ENCODE data around the gene SLC16A9. TPM values are rescaled to one million over a fixed set of nuclear protein-coding genes. Genes with fewer than 3 reads are reported as not detected.

The SLC16A9 gene
- total RNA-seq, 4 donors from 2014 or later, result 35.6 to 63.8 (median 41.6) TPM

DNA sequence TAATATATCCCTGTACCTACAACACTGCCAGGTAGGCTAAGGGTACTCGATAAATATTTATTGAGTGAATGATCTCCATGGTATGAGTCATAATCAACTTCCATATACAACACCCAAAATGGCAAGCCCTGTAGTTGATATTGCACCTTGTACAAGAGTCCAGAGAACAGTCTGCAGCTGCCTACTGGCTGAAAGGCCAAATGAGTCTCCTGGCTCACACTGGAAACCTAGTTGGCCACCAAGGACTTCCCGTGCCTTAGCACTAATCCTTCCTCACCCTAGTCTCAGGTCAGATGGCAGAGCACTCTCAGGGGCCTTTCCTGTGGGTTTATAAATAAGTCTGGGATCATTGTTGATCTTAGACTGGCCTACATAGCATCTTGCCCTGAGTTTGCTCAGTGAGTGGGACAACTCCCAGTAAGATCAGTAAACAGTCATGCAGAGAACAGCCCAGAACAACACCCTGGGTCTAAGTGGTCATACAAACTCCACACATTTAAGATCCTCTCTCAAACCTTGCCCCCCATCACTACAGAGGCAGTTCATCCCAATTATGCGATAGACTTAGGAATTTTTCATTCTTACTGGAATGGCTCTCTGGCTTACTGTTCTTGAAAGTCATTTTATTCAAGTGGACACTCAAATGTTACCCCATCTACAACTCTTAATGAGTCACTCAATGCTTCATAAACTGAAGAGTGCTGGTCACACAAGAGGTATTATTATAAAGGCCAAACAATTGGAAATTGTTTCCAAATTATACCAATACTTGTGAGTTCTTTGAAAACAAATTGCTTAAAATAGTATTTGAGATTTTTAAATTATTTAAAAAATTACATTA, 14.7 kb upstream of the SLC16A9 start:
- no peak for TF ChIP-seq POLR2A (IDR thresholded peaks at IDR 0.05)
- TF ChIP-seq, protein P1, sequence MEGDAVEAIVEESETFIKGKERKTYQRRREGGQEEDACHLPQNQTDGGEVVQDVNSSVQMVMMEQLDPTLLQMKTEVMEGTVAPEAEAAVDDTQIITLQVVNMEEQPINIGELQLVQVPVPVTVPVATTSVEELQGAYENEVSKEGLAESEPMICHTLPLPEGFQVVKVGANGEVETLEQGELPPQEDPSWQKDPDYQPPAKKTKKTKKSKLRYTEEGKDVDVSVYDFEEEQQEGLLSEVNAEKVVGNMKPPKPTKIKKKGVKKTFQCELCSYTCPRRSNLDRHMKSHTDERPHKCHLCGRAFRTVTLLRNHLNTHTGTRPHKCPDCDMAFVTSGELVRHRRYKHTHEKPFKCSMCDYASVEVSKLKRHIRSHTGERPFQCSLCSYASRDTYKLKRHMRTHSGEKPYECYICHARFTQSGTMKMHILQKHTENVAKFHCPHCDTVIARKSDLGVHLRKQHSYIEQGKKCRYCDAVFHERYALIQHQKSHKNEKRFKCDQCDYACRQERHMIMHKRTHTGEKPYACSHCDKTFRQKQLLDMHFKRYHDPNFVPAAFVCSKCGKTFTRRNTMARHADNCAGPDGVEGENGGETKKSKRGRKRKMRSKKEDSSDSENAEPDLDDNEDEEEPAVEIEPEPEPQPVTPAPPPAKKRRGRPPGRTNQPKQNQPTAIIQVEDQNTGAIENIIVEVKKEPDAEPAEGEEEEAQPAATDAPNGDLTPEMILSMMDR (IDR thresholded peaks at IDR 0.05), result no peak
- Histone ChIP-seq H3K36me3 (no peaks in the 10 kb centered on the region), H3K27me3 (no peaks in the 10 kb centered on the region), H3K4me3 (replicated peaks in 1 of 3) (no peak overlapping the region), H3K4me1 (peaks cover 19 to 34% of the 10 kb centered on the region in 2 donors), H3K27ac (peak overlapping the region; percentile 38 to 81 (median 66)), H3K9me3 (no peaks in the 10 kb centered on the region)
- WGBS, 2 donors, result 47 to 56% methylated on average over 2 to 3 of the region's 3 CpGs
- peak; percentile 55 to 60 for DNase-seq
- intact Hi-C loops (cut with DNase I), result no loop called here

DNA sequence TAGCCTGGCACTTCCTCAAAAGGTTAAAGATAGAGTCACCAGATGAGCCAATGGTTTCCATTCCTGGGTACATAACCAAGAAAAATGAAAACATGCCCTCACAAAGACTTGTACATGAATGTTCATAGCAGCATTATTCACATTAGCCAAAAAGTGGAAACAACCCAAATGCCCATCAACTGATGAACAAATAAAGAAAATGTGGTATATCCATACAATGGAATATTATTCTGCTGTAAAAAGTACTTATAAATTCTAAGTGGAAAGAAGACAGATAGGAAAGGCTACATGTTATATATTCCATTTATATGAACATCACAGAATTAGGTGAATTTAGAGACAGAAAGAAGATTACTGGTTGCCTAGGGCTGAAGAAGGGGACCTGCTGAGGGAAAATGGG, 10.7 kb upstream of the SLC16A9 start:
- no peak for DNase-seq
- TF ChIP-seq, protein P1 (IDR thresholded peaks at IDR 0.05), result no peak
- TF ChIP-seq POLR2A (IDR thresholded peaks at IDR 0.05), result no peak
- H3K9me3 ChIP-seq, result no peaks in the 10 kb centered on the region
- no peak overlapping the region for H3K27ac ChIP-seq
- H3K27me3 ChIP-seq, result no peaks in the 10 kb centered on the region
- no peak overlapping the region for H3K4me3 ChIP-seq (replicated peaks in 1 of 3)
- H3K4me1 ChIP-seq, result peaks cover 19 to 20% of the 10 kb centered on the region in 2 donors
- H3K36me3 ChIP-seq, result no peaks in the 10 kb centered on the region
- intact Hi-C loops (cut with DNase I), result no loop called here

DNA sequence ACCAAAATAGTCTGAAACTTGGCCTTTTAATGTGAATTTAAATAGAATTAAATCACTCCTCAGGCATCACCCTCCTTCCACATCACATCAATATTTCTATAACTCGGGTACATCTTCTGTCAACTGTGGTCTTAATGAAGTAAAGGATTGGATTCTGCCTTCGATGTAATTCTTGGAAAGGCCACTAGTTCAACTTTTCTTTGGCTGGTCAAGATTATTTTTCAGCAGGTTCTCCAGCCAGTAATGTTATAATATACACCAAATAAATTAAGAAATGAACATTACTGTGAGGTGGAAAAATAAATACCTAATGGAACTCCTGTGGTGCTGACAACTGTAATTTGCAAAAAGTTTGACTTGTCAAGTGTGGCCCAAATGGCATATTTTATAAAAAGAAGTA, 9.7 kb upstream of the SLC16A9 start:
- intact Hi-C loops (cut with DNase I), result no loop called here
- H3K36me3 ChIP-seq, result no peaks in the 10 kb centered on the region
- TF ChIP-seq POLR2A (IDR thresholded peaks at IDR 0.05), result no peak
- TF ChIP-seq, protein P1 (IDR thresholded peaks at IDR 0.05), result peak in 2 of 6 experiments; percentile 12 to 24
- no peak for DNase-seq
- H3K9me3 ChIP-seq, result no peaks in the 10 kb centered on the region
- H3K27me3 ChIP-seq, result no peaks in the 10 kb centered on the region
- WGBS, 2 donors, result 70 to 76% methylated on average over 2 of the region's 2 CpGs
- H3K4me3 ChIP-seq (replicated peaks in 1 of 3), result no peak overlapping the region
- H3K4me1 ChIP-seq, result peaks cover 12 to 16% of the 10 kb centered on the region in 2 donors
- no peak overlapping the region for H3K27ac ChIP-seq

- WGBS, 2 donors, result 82 to 89% methylated on average over 2 of the region's 2 CpGs
- no peak for DNase-seq
- TF ChIP-seq POLR2A (IDR thresholded peaks at IDR 0.05), result no peak
- TF ChIP-seq, protein P1 (IDR thresholded peaks at IDR 0.05), result no peak
- Histone ChIP-seq H3K4me3 (replicated peaks in 1 of 3) (no peak overlapping the region), H3K36me3 (no peaks in the 10 kb centered on the region), H3K27me3 (no peaks in the 10 kb centered on the region), H3K27ac (no peak overlapping the region), H3K9me3 (no peaks in the 10 kb centered on the region), H3K4me1 (peaks cover 9 to 16% of the 10 kb centered on the region in 2 donors)
- intact Hi-C loops (cut with DNase I), result no loop called here
These were observed 8.6 kb upstream of the SLC16A9 start for GRCh38 chr10:59718257-59718656.

DNA sequence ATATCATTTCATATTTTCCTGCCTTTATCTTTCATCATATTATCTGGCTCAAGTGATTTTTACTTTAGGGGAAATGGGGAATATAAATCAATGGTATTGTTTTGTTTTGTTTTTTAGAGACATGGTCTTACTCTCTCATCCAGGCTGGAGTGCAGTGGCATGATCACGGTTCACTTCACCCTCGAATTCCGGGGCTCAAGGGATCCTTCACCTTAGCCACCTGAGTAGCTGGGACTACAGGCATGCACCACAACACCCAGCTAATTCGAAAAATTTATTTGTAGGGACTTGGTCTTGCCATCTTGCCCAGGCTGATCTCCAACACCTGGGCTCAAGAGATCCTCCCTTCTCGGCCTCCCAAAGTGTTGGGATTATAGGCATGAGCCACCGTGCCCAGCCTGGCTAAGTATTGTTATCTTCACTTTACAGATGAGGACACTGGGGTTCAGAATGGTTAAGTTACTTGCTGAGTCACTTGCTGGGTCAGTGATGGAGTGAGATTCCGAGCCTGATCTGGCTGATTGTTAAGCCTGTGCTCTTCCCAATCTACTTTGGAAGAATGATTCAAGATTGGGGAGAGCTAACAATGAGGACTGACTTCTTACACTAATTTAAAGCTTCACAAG, 3.7 kb upstream of the SLC16A9 start:
- TF ChIP-seq, protein P1 (IDR thresholded peaks at IDR 0.05), result no peak
- TF ChIP-seq POLR2A (IDR thresholded peaks at IDR 0.05), result no peak
- 53 to 57% methylated on average over 7 of the region's 7 CpGs for WGBS, 2 donors

More for the DNA sequence above, 3.7 kb upstream of the SLC16A9 start:
- intact Hi-C loops (cut with DNase I), result no loop called here
- Histone ChIP-seq H3K4me3 (replicated peaks in 1 of 3) (no peak overlapping the region), H3K27ac (peak overlapping the region; percentile 42 to 72 (median 58)), H3K4me1 (peaks cover 17 to 31% of the 10 kb centered on the region in 2 donors), H3K9me3 (no peaks in the 10 kb centered on the region), H3K27me3 (no peaks in the 10 kb centered on the region), H3K36me3 (no peaks in the 10 kb centered on the region)
- DNase-seq, result peak; percentile 80 to 84

Measured in thyroid gland (tissue), 4 donors.